H1 (cell line): ENCODE results near the gene OR51G1. TPM values are rescaled to one million over a fixed set of nuclear protein-coding genes. Genes with fewer than 3 reads are reported as not detected.

Experiments
- CTCF ChIA-PET: fragments of 300-600 bp; sonication (Branson Sonifier 250); formaldehyde crosslinking; loops from one replicate; lab custom pipeline; 2021; ENCODE audit not compliant: partially characterized antibody; lab: Charles Lee
- POLR2A ChIA-PET: fragments of 300-600 bp; sonication (Branson Sonifier 250); formaldehyde crosslinking; loops from one replicate; lab custom pipeline; 2021; ENCODE audit warnings: inconsistent platforms; ENCODE audit not compliant: partially characterized antibody; lab: Charles Lee
- DNase-seq, 2 experiments: peaks; one replicate each; pipeline versions ENCODE4 v3.0.0 to v3.0.0-alpha.2; 2010 to 2022; ENCODE audit warnings: low spot score in 2 of 2, low read depth in 1 of 2, mixed read lengths in 1 of 2
- FAIRE-seq: peaks from 2 replicates; lab custom pipeline; 2011; peaks lifted over from hg19 to GRCh38; lab: Jason Lieb, UNC
- H2AFZ ChIP-seq: 2 replicates; pipeline ENCODE4 v1.8.1; 2012; ENCODE audit warnings: low read length, inconsistent platforms
- H2AK5ac ChIP-seq: 2 replicates; pipeline ENCODE4 v1.6.1; 2013; ENCODE audit warnings: low read depth, low read length
- H2BK120ac ChIP-seq: replicated peaks from 2 replicates; pipeline ENCODE3; 2013; ENCODE audit warnings: low read depth, low read length, inconsistent platforms
- H2BK12ac ChIP-seq: 2 replicates; pipeline ENCODE4 v1.6.1; 2013; ENCODE audit warnings: low read depth, low read length
- H2BK15ac ChIP-seq: 2 replicates; pipeline ENCODE4 v1.6.1; 2013; ENCODE audit warnings: low read length
- H2BK20ac ChIP-seq: 2 replicates; pipeline ENCODE4 v1.6.1; 2013; ENCODE audit warnings: low read length
- H2BK5ac ChIP-seq: 2 replicates; pipeline ENCODE4 v1.6.1; 2013; ENCODE audit warnings: low read depth, low read length
- H3K14ac ChIP-seq: 2 replicates; pipeline ENCODE4 v1.6.1; 2013; ENCODE audit warnings: inconsistent platforms; ENCODE audit not compliant: insufficient read length
- H3K18ac ChIP-seq: 2 replicates; pipeline ENCODE4 v1.6.1; 2013; ENCODE audit warnings: low read length; ENCODE audit errors: extremely low read depth
- H3K23ac ChIP-seq: 2 replicates; pipeline ENCODE4 v1.6.1; 2013; ENCODE audit warnings: inconsistent platforms; ENCODE audit not compliant: insufficient read length
- H3K23me2 ChIP-seq: 2 replicates; pipeline ENCODE4 v1.6.1; 2013; ENCODE audit warnings: low read depth, low read length
- H3K27ac ChIP-seq: 2 replicates; pipeline ENCODE4 v1.6.1; 2011; ENCODE audit warnings: low read depth, low read length, inconsistent platforms
- H3K27me3 ChIP-seq, 4 experiments: replicated peaks in 1 of 4; 1 replicate in 1 of 4; 2 replicates in 3 of 4; pipeline versions ENCODE4 v1.6.1 to v1.8.1; 2011 to 2013; ENCODE audit warnings: low read length in 3 of 4, mild to moderate bottlenecking in 3 of 4, inconsistent platforms in 2 of 4, mixed read lengths in 2 of 4, moderate library complexity in 1 of 4; ENCODE audit not compliant: control insufficient read depth in 3 of 4, insufficient read depth in 3 of 4; ENCODE audit errors: extremely low read depth in 1 of 4
- H3K36me3 ChIP-seq, 4 experiments: 2 replicates each; pipeline versions ENCODE4 v1.6.1 to v1.8.1; 2011 to 2013; ENCODE audit warnings: mild to moderate bottlenecking in 4 of 4, low read length in 3 of 4, moderate library complexity in 2 of 4, control low read depth in 1 of 4, inconsistent platforms in 1 of 4; ENCODE audit not compliant: insufficient read depth in 4 of 4, control insufficient read depth in 2 of 4
- H3K4ac ChIP-seq: replicated peaks from 2 replicates; pipeline ENCODE3; 2013; ENCODE audit warnings: low read length, low read depth, mixed read lengths, inconsistent platforms; ENCODE audit not compliant: insufficient read length
- H3K4me1 ChIP-seq, 4 experiments: replicated peaks in 1 of 4; 1 replicate in 1 of 4; 2 replicates in 3 of 4; pipeline versions ENCODE4 v1.6.1 to v1.8.1; 2011 to 2013; ENCODE audit warnings: low read length in 3 of 4, inconsistent platforms in 2 of 4, mixed read lengths in 1 of 4; ENCODE audit not compliant: insufficient read depth in 4 of 4, control insufficient read depth in 3 of 4
- H3K4me2 ChIP-seq, 2 experiments: 2 replicates each; pipeline versions ENCODE4 v1.6.1 to v1.8.1; 2011 to 2013; ENCODE audit warnings: low read depth in 2 of 2, low read length in 2 of 2, control low read depth in 1 of 2, inconsistent platforms in 1 of 2, mild to moderate bottlenecking in 1 of 2; ENCODE audit not compliant: insufficient read depth in 1 of 2
- H3K4me3 ChIP-seq, 4 experiments: fragments of 200-600, 300-600 bp in 1 of 4; sonication (generic), shearing (Covaris generic), sonication (Bioruptor Twin) in 1 of 4; 2 replicates each; pipeline versions ENCODE4 v1.5.1 to v1.8.1; 2011 to 2016; ENCODE audit warnings: low read length in 4 of 4, low read depth in 3 of 4, control low read depth in 2 of 4, inconsistent platforms in 2 of 4, mild to moderate bottlenecking in 2 of 4, mixed read lengths in 1 of 4, moderate library complexity in 1 of 4; ENCODE audit not compliant: insufficient read depth in 2 of 4; ENCODE audit errors: extremely low read depth in 1 of 4
- H3K56ac ChIP-seq: replicated peaks from 2 replicates; pipeline ENCODE3; 2013; ENCODE audit warnings: low read depth, mild to moderate bottlenecking, mixed read lengths, low read length, inconsistent platforms; ENCODE audit not compliant: insufficient read length
- H3K79me1 ChIP-seq: 2 replicates; pipeline ENCODE4 v1.6.1; 2013; ENCODE audit warnings: low read depth, low read length, control low read depth
- H3K79me2 ChIP-seq, 2 experiments: 2 replicates each; pipeline versions ENCODE4 v1.6.1 to v1.8.1; 2012 to 2013; ENCODE audit warnings: low read length in 2 of 2, mild to moderate bottlenecking in 2 of 2, inconsistent platforms in 1 of 2; ENCODE audit not compliant: insufficient read depth in 2 of 2, control insufficient read depth in 1 of 2
- H3K9ac ChIP-seq, 4 experiments: replicated peaks in 1 of 4; 1 replicate in 1 of 4; 2 replicates in 3 of 4; pipeline versions ENCODE4 v1.6.1 to v1.8.1; 2011 to 2013; ENCODE audit warnings: low read depth in 3 of 4, low read length in 3 of 4, control low read depth in 2 of 4, mild to moderate bottlenecking in 2 of 4, moderate library complexity in 2 of 4, inconsistent platforms in 1 of 4; ENCODE audit errors: extremely low read depth in 1 of 4
- H3K9me3 ChIP-seq, 2 experiments: 2 replicates each; pipeline versions ENCODE4 v1.6.1 to v1.8.1; 2012 to 2013; ENCODE audit warnings: mild to moderate bottlenecking in 2 of 2, moderate library complexity in 2 of 2, control low read depth in 1 of 2, inconsistent platforms in 1 of 2, low read depth in 1 of 2, low read length in 1 of 2, mixed read lengths in 1 of 2; ENCODE audit not compliant: insufficient read depth in 2 of 2
- H4K20me1 ChIP-seq, 2 experiments: replicated peaks in 1 of 2; 2 replicates each; pipeline versions ENCODE3 to v1.8.1; 2011 to 2013; ENCODE audit warnings: inconsistent platforms in 2 of 2, low read length in 2 of 2, mild to moderate bottlenecking in 1 of 2; ENCODE audit not compliant: insufficient read depth in 2 of 2, control insufficient read depth in 1 of 2
- H4K5ac ChIP-seq: 2 replicates; pipeline ENCODE4 v1.6.1; 2013; ENCODE audit warnings: low read length, low read depth, mixed read lengths, inconsistent platforms; ENCODE audit not compliant: insufficient read length
- H4K8ac ChIP-seq: 2 replicates; pipeline ENCODE4 v1.8.0; 2013; ENCODE audit warnings: mild to moderate bottlenecking, moderate library complexity, low read length, inconsistent platforms; ENCODE audit not compliant: insufficient read depth; ENCODE audit errors: extremely low read depth
- H4K91ac ChIP-seq: replicated peaks from 2 replicates; pipeline ENCODE3; 2013; ENCODE audit warnings: low read length, mixed read lengths, inconsistent platforms; ENCODE audit not compliant: insufficient read length
- CTBP2 ChIP-seq: IDR thresholded peaks from 2 replicates; pipeline ENCODE4 v1.7.0; 2011; ENCODE audit warnings: borderline replicate concordance, mild to moderate bottlenecking, moderate library complexity, mixed read lengths, low read length; ENCODE audit not compliant: insufficient read depth, insufficient read length
- NANOG ChIP-seq: IDR thresholded peaks from 2 replicates; pipeline ENCODE4 v1.6.1; 2011; ENCODE audit warnings: low read length, low read depth, mild to moderate bottlenecking, inconsistent platforms; ENCODE audit not compliant: insufficient read depth, poor library complexity, severe bottlenecking
- RNF2 ChIP-seq: fragments of 200-900, 300-1000 bp; sonication (generic); IDR thresholded peaks from 2 replicates; pipeline ENCODE4 v1.7.1; 2016; ENCODE audit warnings: borderline replicate concordance, low read depth, mild to moderate bottlenecking, antibody characterized with exemption, low read length; ENCODE audit not compliant: poor library complexity, severe bottlenecking; ENCODE audit errors: missing control alignments
- YY1 ChIP-seq: IDR thresholded peaks from 2 replicates; pipeline ENCODE4 v1.6.1; 2011; ENCODE audit warnings: low read depth, mild to moderate bottlenecking, low read length
- polyA plus RNA-seq, 7 experiments: library from polyadenylated mRNA; depleted of rRNA in 3 of 7; stranded (reverse) in 5 of 7; unstranded in 2 of 7; fragments of >200 nt in 5 of 7; fragments of 200-250 nt in 2 of 7; gene quantifications; 1 replicate in 5 of 7; 2 replicates in 1 of 7; 4 replicates in 1 of 7; pipeline versions ENCODE4 v1.2.1 to v1.2.3, GENCODE V29; 2011 to 2013; ENCODE audit warnings: missing spikeins in 2 of 7, mixed read lengths in 2 of 7
- total RNA-seq: library from RNA; stranded (reverse); fragmentation: NEBNext Ultra II Directional; extraction: Animal tissue kit (Norgen Biotek cat#: 25700); gene quantifications from 2 replicates; pipeline ENCODE4 v1.2.1, GENCODE V29; 2021

The OR51G1 gene
- total and polyA plus RNA-seq, 2 of the 8 experiments (the other 6 are each of a cell fraction or from before 2014, with no cell fraction given), result not detected

DNA sequence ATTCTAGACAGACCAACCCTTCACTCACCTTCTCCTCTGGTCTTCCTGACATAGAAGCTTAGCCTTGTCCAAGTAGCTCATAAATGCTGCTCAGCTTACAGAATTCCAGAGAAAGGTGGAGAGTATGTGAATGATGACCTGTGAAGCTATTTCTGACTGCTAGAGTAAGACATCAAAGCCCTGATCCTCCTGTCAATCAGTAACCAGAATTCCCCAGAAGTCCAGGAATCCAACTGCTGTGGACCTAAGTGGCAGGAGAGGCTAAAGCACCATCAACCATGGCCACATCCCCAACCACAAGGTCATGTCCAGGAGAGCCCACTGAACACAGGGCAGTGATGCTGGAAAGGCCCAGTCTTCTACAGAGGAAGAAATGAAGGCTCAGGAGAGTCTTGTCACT, 7.6 kb downstream of the OR51G1 start:
- Histone ChIP-seq H3K79me2 (no peaks in the 10 kb centered on the region), H2AFZ (no peak overlapping the region), H4K91ac (no peak overlapping the region), H3K23ac (no peak overlapping the region), H4K20me1 (peaks cover 0 to 2% of the 10 kb centered on the region in 2 experiments), H3K79me1 (no peaks in the 10 kb centered on the region), H3K9ac (no peak overlapping the region), H3K27ac (no peak overlapping the region), H2BK5ac (no peak overlapping the region), H2AK5ac (no peak overlapping the region), H3K56ac (no peak overlapping the region), H3K27me3 (no peaks in the 10 kb centered on the region), H3K9me3 (no peaks in the 10 kb centered on the region), H3K4me2 (no peak overlapping the region), H3K23me2 (no peaks in the 10 kb centered on the region; the same call in 1 of the 2 replicates), H4K5ac (no peak overlapping the region), H3K18ac (no peak overlapping the region), H3K4me1 (no peaks in the 10 kb centered on the region), H2BK20ac (no peak overlapping the region), H3K36me3 (no peaks in the 10 kb centered on the region), H2BK15ac (no peak overlapping the region), H4K8ac (no peak overlapping the region), H3K4me3 (no peak overlapping the region), H2BK12ac (no peak overlapping the region), H3K14ac (no peak overlapping the region), H3K4ac (no peak overlapping the region), H2BK120ac (no peak overlapping the region)
- DNase-seq (no peak), FAIRE-seq (no peak)
- ChIA-PET POLR2A (no interaction called here), CTCF (interaction anchor here (1.3 to 1.6 kb wide), 3 partner anchors 12 to 279 kb away, joined by 3 read pairs; partner anchors contain the start of gene OR51D1)
- TF ChIP-seq YY1 (no peak), NANOG (no peak), RNF2 (no peak), CTBP2 (no peak)
